ENCODE data around the gene KRTAP19-6. TPM values are rescaled to one million over a fixed set of nuclear protein-coding genes. Genes with fewer than 3 reads are reported as not detected.

KRTAP19-6 gene
- polyA plus RNA-seq, 1 donor from 2014 or later, result not detected

- no peaks in the 10 kb centered on the region for H3K36me3 Mint-ChIP-seq
- no peak within 1 kb of the TSS for H3K4me3 Mint-ChIP-seq
- no peaks in the 10 kb centered on the region for H3K27me3 Mint-ChIP-seq
- no peak within 1 kb of the TSS for H3K27ac Mint-ChIP-seq
- peaks cover 0 to 4% (median 0%) of the 10 kb centered on the region in 3 donors for H3K9me3 Mint-ChIP-seq
- no peaks in the 10 kb centered on the region for H3K4me1 Mint-ChIP-seq
Observed at GRCh38 chr21:30502041-30502440, 39.6 kb downstream of the KRTAP19-6 start, which contains the start of gene KRTAP19-5. Gene KRTAP19-5, minus strand, starts transcription at chr21:30502141. Its CDS starts 51 bp downstream, at chr21:30502090.

- no peaks in the 10 kb centered on the region for H3K4me1 Mint-ChIP-seq
- H3K9me3 Mint-ChIP-seq, result peaks cover 0 to 4% (median 0%) of the 10 kb centered on the region in 3 donors
- H3K4me3 Mint-ChIP-seq, result no peak within 1 kb of the TSS
- H3K36me3 Mint-ChIP-seq, result no peaks in the 10 kb centered on the region
- H3K27ac Mint-ChIP-seq, result no peak within 1 kb of the TSS
- H3K27me3 Mint-ChIP-seq, result no peaks in the 10 kb centered on the region
Observed at GRCh38 chr21:30497065-30497464, 44.6 kb downstream of the KRTAP19-6 start, which contains the start of gene KRTAP19-4. Gene KRTAP19-4, minus strand, starts transcription at chr21:30497165. Its CDS starts 55 bp downstream, at chr21:30497110.

- no peak within 1 kb of the TSS for H3K27ac Mint-ChIP-seq
Observed at GRCh38 chr21:30491963-30492428, 49.7 kb downstream of the KRTAP19-6 start, which contains the start of gene KRTAP19-3. Gene KRTAP19-3, minus strand, starts transcription at chr21:30492013. Its CDS starts 56 bp downstream, at chr21:30491957.

More at GRCh38 chr21:30491963-30492428, 49.7 kb downstream of the KRTAP19-6 start, which contains the start of gene KRTAP19-3:
- Mint-ChIP-seq H3K9me3 (peaks cover 0 to 13% (median 4%) of the 10 kb centered on the region in 3 donors), H3K4me3 (no peak within 1 kb of the TSS), H3K36me3 (no peaks in the 10 kb centered on the region), H3K4me1 (no peaks in the 10 kb centered on the region), H3K27me3 (no peaks in the 10 kb centered on the region)

Other genes starting within 250 kb of the KRTAP19-6 start
- gene KRTAP26-1, start 221.5 kb downstream of the KRTAP19-6 start, polyA plus RNA-seq, result not detected
- not detected for gene KRTAP27-1, start 204.2 kb downstream of the KRTAP19-6 start, polyA plus RNA-seq
- not detected for gene KRTAP23-1, start 193.3 kb downstream of the KRTAP19-6 start, polyA plus RNA-seq
- gene KRTAP13-2, start 169.6 kb downstream of the KRTAP19-6 start, polyA plus RNA-seq, result not detected
- gene KRTAP13-1, start 145.8 kb downstream of the KRTAP19-6 start, polyA plus RNA-seq, result not detected
- not detected for gene KRTAP13-3, start 115.9 kb downstream of the KRTAP19-6 start, polyA plus RNA-seq
- not detected for gene KRTAP13-4, start 111.6 kb downstream of the KRTAP19-6 start, polyA plus RNA-seq
- not detected for gene KRTAP15-1, start 101.6 kb downstream of the KRTAP19-6 start, polyA plus RNA-seq
- not detected for gene KRTAP19-1, start 61.5 kb downstream of the KRTAP19-6 start, polyA plus RNA-seq
- not detected for gene KRTAP19-2, start 54.4 kb downstream of the KRTAP19-6 start, polyA plus RNA-seq
- gene KRTAP19-3, start 49.9 kb downstream of the KRTAP19-6 start, polyA plus RNA-seq, result not detected
- gene KRTAP19-4, start 44.7 kb downstream of the KRTAP19-6 start, polyA plus RNA-seq, result not detected
- gene KRTAP19-5, start 39.7 kb downstream of the KRTAP19-6 start, polyA plus RNA-seq, result not detected
- gene KRTAP19-7, start 19.4 kb upstream of the KRTAP19-6 start, polyA plus RNA-seq, result not detected
- not detected for gene KRTAP22-2, start 48.5 kb upstream of the KRTAP19-6 start, polyA plus RNA-seq
- not detected for gene KRTAP6-3, start 50.6 kb upstream of the KRTAP19-6 start, polyA plus RNA-seq
- not detected for gene KRTAP6-2, start 57.0 kb upstream of the KRTAP19-6 start, polyA plus RNA-seq
- not detected for gene KRTAP22-1, start 59.2 kb upstream of the KRTAP19-6 start, polyA plus RNA-seq
- not detected for gene KRTAP6-1, start 72.1 kb upstream of the KRTAP19-6 start, polyA plus RNA-seq
- gene KRTAP20-1, start 74.6 kb upstream of the KRTAP19-6 start, polyA plus RNA-seq, result not detected
- not detected for gene KRTAP20-4, start 78.8 kb upstream of the KRTAP19-6 start, polyA plus RNA-seq
- gene KRTAP20-2, start 93.3 kb upstream of the KRTAP19-6 start, polyA plus RNA-seq, result not detected
- gene KRTAP20-3, start 101.0 kb upstream of the KRTAP19-6 start, polyA plus RNA-seq, result not detected
- gene KRTAP21-3, start 176.9 kb upstream of the KRTAP19-6 start, polyA plus RNA-seq, result not detected
- gene KRTAP21-2, start 205.4 kb upstream of the KRTAP19-6 start, polyA plus RNA-seq, result not detected
- gene KRTAP21-1, start 213.6 kb upstream of the KRTAP19-6 start, polyA plus RNA-seq, result not detected